Prostate gland (tissue), 2 donors: Measurements from ENCODE around the gene ACLY. TPM values are rescaled to one million over a fixed set of nuclear protein-coding genes. Genes with fewer than 3 reads are reported as not detected.
"Not testable (repeated sequence)": the region's sequence is repeated elsewhere in the genome, so short reads cannot be mapped to it uniquely, and the experiment has no call there.

Experiments
- DNase-seq: peaks from one replicate; pipeline ENCODE4 v3.0.0-alpha.2; 2019; ENCODE audit warnings: low spot score
- H3K27ac ChIP-seq, 2 donors: fragments of 200-600 bp; sonication (generic); 2 replicates each; pipeline ENCODE4 v1.5.1; 2017 to 2019
- H3K27me3 ChIP-seq: fragments of 200-600 bp; sonication (generic); replicated peaks from 2 replicates; pipeline ENCODE4 v1.5.1; 2019; ENCODE audit not compliant: insufficient read depth
- H3K36me3 ChIP-seq, 2 donors: fragments of 200-600 bp; sonication (generic); 1 replicate in 1 of 2; 2 replicates in 1 of 2; pipeline versions ENCODE4 v1.5.1 to v1.8.1; 2017 to 2019
- H3K4me1 ChIP-seq: fragments of 200-600 bp; sonication (generic); replicated peaks from 2 replicates; pipeline ENCODE4 v1.5.1; 2019
- H3K4me3 ChIP-seq, 2 donors: fragments of 200-600 bp; sonication (generic); 2 replicates each; pipeline ENCODE4 v1.5.1; 2017 to 2019
- H3K9me3 ChIP-seq: fragments of 200-600 bp; sonication (generic); 2 replicates; pipeline ENCODE4 v1.5.1; 2017
- POLR2A ChIP-seq: fragments of 450-650 bp; IDR thresholded peaks from one replicate; pipeline ENCODE4 v1.6.1; 2016; ENCODE audit warnings: antibody characterized with exemption, mild to moderate bottlenecking
- POLR2AphosphoS5 ChIP-seq: sonication (generic); formaldehyde crosslinking; IDR thresholded peaks from one replicate; pipeline ENCODE4 v1.6.1; 2017; ENCODE audit warnings: antibody characterized with exemption
- WGBS: methylation state at CpG from one replicate; pipeline ENCODE4 v1.1.5; 2018; 5-methylcytosine and 5-hydroxymethylcytosine counted together
- intact Hi-C: fragments of 100-400 bp; cut with DNase I; formaldehyde crosslinking; loops from one replicate; pipeline ENCODE4 v1.14.2; 2022
- total RNA-seq, 2 donors: library from RNA; depleted of rRNA; stranded (reverse); fragments of >200 nt; gene quantifications; one replicate each; pipeline ENCODE4 v1.1.0, GENCODE V29; 2016
- TF ChIP-seq, protein P1 (sequence below), 4 experiments: fragments of 200-600 bp in 2 of 4; fragments of 450-650 bp in 2 of 4; sonication (generic) in 2 of 4; IDR thresholded peaks; 1 replicate in 3 of 4; 2 replicates in 1 of 4; pipeline ENCODE4 v1.5.1; 2016 to 2019; ENCODE audit warnings: antibody characterized with exemption in 4 of 4, mild to moderate bottlenecking in 2 of 4, moderate library complexity in 2 of 4

ACLY gene
- total RNA-seq, 2 donors from 2014 or later = 114 to 203 TPM

DNA sequence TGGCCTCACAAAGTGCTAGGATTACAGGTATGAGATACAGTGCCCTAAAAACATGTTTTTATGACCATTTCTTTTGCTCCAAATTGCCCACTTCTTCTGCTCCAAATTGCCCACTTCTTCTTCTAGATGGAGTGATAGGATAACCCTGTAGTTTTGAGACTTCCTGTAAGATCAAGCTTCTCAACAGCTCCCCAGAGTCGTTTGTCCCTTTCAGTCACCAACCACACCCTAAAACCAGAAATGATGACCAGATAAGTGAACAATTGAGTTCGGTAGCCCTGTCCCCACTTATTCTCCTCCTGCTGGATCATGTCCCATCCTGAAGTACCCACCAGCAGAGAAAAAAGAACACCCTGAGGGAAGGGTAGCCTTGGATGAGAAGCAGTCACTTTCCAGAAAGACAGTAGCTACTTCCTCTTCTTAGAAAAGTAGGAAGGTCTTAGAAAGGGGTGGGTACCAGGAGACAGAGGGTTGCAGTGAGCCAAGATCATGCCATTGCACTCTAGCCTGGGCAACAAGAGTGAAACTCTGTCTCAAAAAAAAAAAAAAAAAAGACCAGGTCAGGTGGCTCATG is 14.2 kb upstream of the ACLY start:
- DNase-seq = no peak
- intact Hi-C loops = no loop called here
- no peak overlapping the region for H3K4me3 ChIP-seq
- no peaks in the 10 kb centered on the region for H3K27me3 ChIP-seq
- no peak for TF ChIP-seq POLR2AphosphoS5
- TF ChIP-seq, protein P1, sequence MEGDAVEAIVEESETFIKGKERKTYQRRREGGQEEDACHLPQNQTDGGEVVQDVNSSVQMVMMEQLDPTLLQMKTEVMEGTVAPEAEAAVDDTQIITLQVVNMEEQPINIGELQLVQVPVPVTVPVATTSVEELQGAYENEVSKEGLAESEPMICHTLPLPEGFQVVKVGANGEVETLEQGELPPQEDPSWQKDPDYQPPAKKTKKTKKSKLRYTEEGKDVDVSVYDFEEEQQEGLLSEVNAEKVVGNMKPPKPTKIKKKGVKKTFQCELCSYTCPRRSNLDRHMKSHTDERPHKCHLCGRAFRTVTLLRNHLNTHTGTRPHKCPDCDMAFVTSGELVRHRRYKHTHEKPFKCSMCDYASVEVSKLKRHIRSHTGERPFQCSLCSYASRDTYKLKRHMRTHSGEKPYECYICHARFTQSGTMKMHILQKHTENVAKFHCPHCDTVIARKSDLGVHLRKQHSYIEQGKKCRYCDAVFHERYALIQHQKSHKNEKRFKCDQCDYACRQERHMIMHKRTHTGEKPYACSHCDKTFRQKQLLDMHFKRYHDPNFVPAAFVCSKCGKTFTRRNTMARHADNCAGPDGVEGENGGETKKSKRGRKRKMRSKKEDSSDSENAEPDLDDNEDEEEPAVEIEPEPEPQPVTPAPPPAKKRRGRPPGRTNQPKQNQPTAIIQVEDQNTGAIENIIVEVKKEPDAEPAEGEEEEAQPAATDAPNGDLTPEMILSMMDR (IDR thresholded peaks at IDR 0.05) = no peak
- TF ChIP-seq POLR2A = no peak
- no peak overlapping the region for H3K27ac ChIP-seq
- H3K4me1 ChIP-seq = no peaks in the 10 kb centered on the region
- no peaks in the 10 kb centered on the region for H3K9me3 ChIP-seq
- 26% methylated on average over 2 of the region's 2 CpGs for WGBS
- no peaks in the 10 kb centered on the region for H3K36me3 ChIP-seq

DNA sequence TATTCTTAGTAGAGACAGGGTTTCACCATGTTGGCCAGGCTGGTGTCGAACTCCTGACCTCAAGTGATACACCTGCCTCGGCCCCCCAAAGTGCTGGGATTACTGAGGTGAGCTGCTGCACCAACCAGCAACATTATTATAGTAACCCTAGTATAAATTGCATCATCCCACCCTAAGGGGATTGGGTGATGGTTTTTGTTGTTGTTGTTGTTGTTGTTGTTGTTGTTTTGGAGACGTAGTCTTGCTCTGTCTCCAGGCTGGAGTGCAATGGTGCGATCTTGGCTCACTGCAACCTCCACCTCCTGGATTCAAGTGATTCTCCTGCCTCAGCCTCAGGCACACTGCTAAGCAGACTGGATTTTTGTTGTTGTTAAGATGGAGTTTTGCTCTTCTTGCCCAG is 13.0 kb upstream of the ACLY start:
- DNase-seq, intact Hi-C loops, H3K27me3 ChIP-seq, H3K36me3 ChIP-seq, H3K9me3 ChIP-seq, H3K4me1 ChIP-seq, H3K4me3 ChIP-seq, H3K27ac ChIP-seq: not testable (repeated sequence)
- WGBS = 88% methylated on average over 4 of the region's 4 CpGs

DNA sequence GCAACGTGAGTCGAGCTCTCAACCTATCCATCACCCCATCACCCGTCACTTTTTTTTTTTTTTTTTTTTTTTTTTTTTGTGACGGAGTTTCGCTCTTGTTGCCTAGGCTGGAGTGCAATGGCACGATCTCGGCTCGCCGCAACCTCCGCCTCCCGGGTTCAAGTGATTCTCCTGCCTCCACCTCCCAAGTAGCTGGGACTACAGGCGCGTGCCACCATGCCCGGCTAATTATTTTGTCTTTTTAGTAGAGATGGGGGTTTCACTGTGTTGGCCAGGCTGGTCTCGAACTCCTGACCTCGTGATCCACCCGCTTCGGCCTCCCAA is 12.0 kb upstream of the ACLY start:
- H3K27me3 ChIP-seq, DNase-seq, H3K9me3 ChIP-seq, H3K4me1 ChIP-seq, intact Hi-C loops, H3K36me3 ChIP-seq: not testable (repeated sequence)
- H3K27ac ChIP-seq = peak overlapping the region; percentile 69 to 74
- peak overlapping the region; percentile 34 to 36 for H3K4me3 ChIP-seq
- 51% methylated on average over 18 of the region's 18 CpGs for WGBS

DNA sequence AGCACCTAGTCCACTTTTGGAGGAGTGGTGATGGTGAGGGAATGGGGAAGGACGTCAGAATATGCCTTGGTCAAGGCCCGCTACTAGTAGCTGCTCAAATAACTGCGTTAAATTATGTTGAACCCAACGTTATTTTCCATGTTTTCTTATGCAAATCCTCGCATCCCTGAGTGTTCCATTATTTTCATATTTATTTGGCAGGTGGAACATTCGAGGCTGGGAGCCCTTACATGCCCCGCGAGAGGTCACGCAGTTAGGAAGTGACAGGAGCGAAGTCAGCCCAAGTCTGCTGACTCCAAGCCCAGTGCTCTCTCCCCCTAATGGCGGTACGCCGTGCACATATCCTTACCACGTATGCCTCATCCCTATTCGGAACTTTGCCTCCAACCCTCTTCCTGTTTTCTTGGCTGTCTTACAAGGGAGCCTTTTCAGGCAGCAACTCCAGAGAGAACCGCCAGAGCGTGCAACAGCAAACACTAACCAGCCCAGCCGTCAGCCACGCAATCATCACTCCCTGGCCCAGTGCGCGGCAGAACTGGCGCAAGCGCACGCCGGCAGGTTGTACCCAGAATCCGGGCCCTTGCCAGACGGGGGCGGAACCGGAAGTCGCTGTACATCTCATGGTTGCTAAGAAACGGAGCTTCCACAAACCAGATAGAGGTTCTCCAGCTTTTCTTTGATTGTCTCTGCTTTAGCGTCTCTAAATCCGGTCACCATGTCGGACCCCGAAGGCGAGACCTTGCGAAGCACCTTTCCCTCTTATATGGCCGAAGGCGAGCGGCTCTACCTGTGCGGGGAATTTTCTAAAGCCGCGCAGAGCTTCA is 11.5 kb upstream of the ACLY start, which contains the start of gene ODAD4:
Gene ODAD4 (plus strand): TSS at position 609 of the 824 bp plus-strand sequence. CDS start 107 bp downstream, at position 716.
- no peaks in the 10 kb centered on the region for H3K36me3 ChIP-seq
- intact Hi-C loops = no loop called here
- TF ChIP-seq, protein P1 (IDR thresholded peaks at IDR 0.05) = peak in 3 of 4 experiments; percentile 31 to 70 (median 69)
- TF ChIP-seq POLR2AphosphoS5 (peak; percentile 98), POLR2A (peak; percentile 81)

DNA sequence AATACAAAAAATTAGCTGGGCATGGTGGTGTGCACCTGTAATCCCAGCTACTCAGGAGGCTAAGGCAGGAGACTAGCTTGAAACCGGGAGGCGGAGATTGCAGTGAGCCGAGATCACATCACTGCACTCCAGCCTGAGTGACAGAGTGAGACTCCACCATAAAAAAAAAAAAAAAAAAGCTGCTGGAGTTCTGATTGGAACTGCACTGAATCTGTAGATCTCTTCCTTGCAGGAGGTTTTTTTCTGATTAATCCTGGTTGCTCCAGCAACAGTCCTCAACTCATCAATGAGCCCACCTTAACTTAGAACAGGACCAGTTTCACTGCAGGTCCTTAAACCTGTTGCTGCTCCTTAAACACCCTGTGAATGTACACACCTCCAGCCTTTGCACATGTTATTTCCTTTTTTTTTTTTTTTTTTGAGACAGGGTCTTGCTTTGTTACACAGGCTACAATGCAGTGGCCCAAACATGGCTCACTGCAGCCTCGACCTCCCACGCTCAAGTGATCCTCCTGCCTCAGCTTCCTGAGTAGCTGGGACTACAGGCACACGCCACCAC is 10.0 kb upstream of the ACLY start:
- intact Hi-C loops = no loop called here
- Histone ChIP-seq H3K4me1 (no peaks in the 10 kb centered on the region), H3K27me3 (no peaks in the 10 kb centered on the region), H3K9me3 (no peaks in the 10 kb centered on the region), H3K27ac (no peak overlapping the region), H3K4me3 (no peak overlapping the region), H3K36me3 (no peaks in the 10 kb centered on the region)
- no peak for TF ChIP-seq POLR2A
- TF ChIP-seq POLR2AphosphoS5 = no peak
- TF ChIP-seq, protein P1 (IDR thresholded peaks at IDR 0.05) = no peak
- 74% methylated on average over 6 of the region's 6 CpGs for WGBS
- no peak for DNase-seq

More for the DNA sequence above, 11.5 kb upstream of the ACLY start, which contains the start of gene ODAD4:
- Histone ChIP-seq H3K27me3 (no peaks in the 10 kb centered on the region), H3K4me1 (no peaks in the 10 kb centered on the region), H3K9me3 (no peaks in the 10 kb centered on the region), H3K4me3 (peak within 1 kb of the TSS; percentile 34 to 36), H3K27ac (peak within 1 kb of the TSS; percentile 69 to 74)
- 2% methylated on average over 43 of the region's 43 CpGs for WGBS
- DNase-seq = peak; percentile 95
